ENCODE results near the gene PI4KB.

- TF ChIP-seq POLR2A (IDR thresholded peaks at IDR 0.05; ENCODE audit: low read length): no peak
- TF ChIP-seq GATA1 (IDR thresholded peaks at IDR 0.05; ENCODE audit: low read depth, low read length): no peak
Observed at GRCh38 chr1:151314137-151314875, 12.9 kb downstream of the PI4KB start.
